Measurements from ENCODE around the gene MBD4.

- TF ChIP-seq CTCF (optimal IDR thresholded peaks at IDR 0.05 in 1 of 3, IDR thresholded peaks at IDR 0.05 in 1 of 3, conservative IDR thresholded peaks at IDR 0.05 in 1 of 3; ENCODE audit: extremely low read depth in 1 of 3, insufficient read depth in 2 of 3, low read length in 3 of 3) (no peak), EZH2 (IDR thresholded peaks at IDR 0.05; ENCODE audit: low read length) (no peak)
Measured at GRCh38 chr3:129424185-129424841, 15.4 kb downstream of the MBD4 start.
